Esophagus muscularis mucosa (tissue), 4 donors: ENCODE results near the gene PMM2. TPM values are rescaled to one million over a fixed set of nuclear protein-coding genes. Genes with fewer than 3 reads are reported as not detected.
"Not testable (repeated sequence)": the region's sequence is repeated elsewhere in the genome, so short reads cannot be mapped to it uniquely, and the experiment has no call there.

Experiments
- DNase-seq: peaks from one replicate; pipeline ENCODE4 v3.0.0-alpha.2; 2017; ENCODE audit errors: extremely low spot score
- H3K27ac ChIP-seq, 4 donors: fragments of 200-600 bp; sonication (generic); replicated peaks in 1 of 4; 1 replicate in 3 of 4; 2 replicates in 1 of 4; pipeline ENCODE4 v1.5.1; 2016 to 2019; ENCODE audit warnings: mild to moderate bottlenecking in 1 of 4
- H3K27me3 ChIP-seq, 4 donors: fragments of 200-600 bp; sonication (generic); one replicate each; pipeline versions ENCODE4 v1.5.1 to v1.6.0; 2016 to 2019
- H3K36me3 ChIP-seq, 4 donors: fragments of 200-600 bp; sonication (generic); one replicate each; pipeline ENCODE4 v1.5.1; 2016 to 2019
- H3K4me1 ChIP-seq, 4 donors: fragments of 200-600 bp; sonication (generic); one replicate each; pipeline ENCODE4 v1.5.1; 2016 to 2019
- H3K4me3 ChIP-seq, 4 donors: fragments of 200-600 bp; sonication (generic); 1 replicate in 2 of 4; 2 replicates in 2 of 4; pipeline ENCODE4 v1.5.1; 2016 to 2019; ENCODE audit warnings: mild to moderate bottlenecking in 4 of 4, moderate library complexity in 1 of 4
- H3K9me3 ChIP-seq, 4 donors: fragments of 200-600 bp; sonication (generic); 1 replicate in 3 of 4; 2 replicates in 1 of 4; pipeline ENCODE4 v1.5.1; 2016 to 2019
- EP300 ChIP-seq: sonication (generic); formaldehyde crosslinking; IDR thresholded peaks from one replicate; pipeline ENCODE4 v1.6.1; 2017; ENCODE audit warnings: antibody characterized with exemption
- POLR2A ChIP-seq: fragments of 450-650 bp; IDR thresholded peaks from one replicate; pipeline ENCODE4 v1.6.1; 2017; ENCODE audit warnings: antibody characterized with exemption, moderate library complexity, mild to moderate bottlenecking, low read depth
- POLR2AphosphoS5 ChIP-seq, 2 donors: sonication (generic); formaldehyde crosslinking; IDR thresholded peaks; one replicate each; pipeline ENCODE4 v1.6.1; 2017; ENCODE audit warnings: antibody characterized with exemption in 2 of 2
- WGBS: methylation state at CpG from one replicate; pipeline ENCODE4 v1.1.5; 2018; 5-methylcytosine and 5-hydroxymethylcytosine counted together
- intact Hi-C: fragments of 100-400 bp; cut with DNase I; formaldehyde crosslinking; loops from one replicate; pipeline ENCODE4 v1.15.1; 2023
- total RNA-seq, 4 donors: library from RNA; depleted of rRNA; stranded (reverse); fragments of >200 nt; gene quantifications; one replicate each; pipeline versions ENCODE4 v1.1.0 to v1.2.1, GENCODE V29; 2016
- TF ChIP-seq, protein P1 (sequence below), 3 experiments: fragments of 200-600 bp in 2 of 3; fragments of 450-650 bp in 1 of 3; sonication (generic) in 2 of 3; IDR thresholded peaks; one replicate each; pipeline ENCODE4 v1.5.1; 2017 to 2019; ENCODE audit warnings: antibody characterized with exemption in 3 of 3, mild to moderate bottlenecking in 2 of 3, moderate library complexity in 1 of 3

Gene PMM2
- total RNA-seq, 4 donors from 2014 or later, result 19.6 to 34.3 (median 23.5) TPM

DNA sequence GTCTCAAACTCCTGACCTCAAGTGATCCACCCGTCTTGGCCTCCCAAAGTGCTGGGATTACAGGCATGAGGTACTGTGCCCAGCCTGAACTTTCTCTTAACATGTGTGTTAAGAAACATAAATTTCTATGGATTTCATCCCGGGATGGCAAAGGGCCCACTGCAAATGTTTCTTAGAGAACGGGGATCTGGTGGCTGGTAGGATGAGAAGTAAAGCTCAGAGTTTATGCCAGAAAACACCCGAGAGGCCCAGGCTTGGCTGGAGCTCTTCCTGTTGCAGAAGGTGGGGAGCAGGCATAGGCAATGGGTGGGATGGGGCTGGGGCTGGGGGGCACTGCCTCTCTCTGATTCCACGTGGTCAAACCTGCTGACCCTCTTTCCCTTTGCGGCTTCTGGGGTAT, 76.7 kb downstream of the PMM2 start:
- Histone ChIP-seq H3K27ac (no peak overlapping the region), H3K36me3 (no peaks in the 10 kb centered on the region), H3K9me3 (no peaks in the 10 kb centered on the region), H3K4me1 (peaks cover 0 to 14% (median 4%) of the 10 kb centered on the region in 4 donors), H3K4me3 (no peak overlapping the region), H3K27me3 (peaks cover 0 to 9% (median 0%) of the 10 kb centered on the region in 4 donors)
- intact Hi-C loops, result no loop called here
- 51% methylated on average over 6 of the region's 6 CpGs for WGBS
- no peak for DNase-seq
- TF ChIP-seq, protein P1, sequence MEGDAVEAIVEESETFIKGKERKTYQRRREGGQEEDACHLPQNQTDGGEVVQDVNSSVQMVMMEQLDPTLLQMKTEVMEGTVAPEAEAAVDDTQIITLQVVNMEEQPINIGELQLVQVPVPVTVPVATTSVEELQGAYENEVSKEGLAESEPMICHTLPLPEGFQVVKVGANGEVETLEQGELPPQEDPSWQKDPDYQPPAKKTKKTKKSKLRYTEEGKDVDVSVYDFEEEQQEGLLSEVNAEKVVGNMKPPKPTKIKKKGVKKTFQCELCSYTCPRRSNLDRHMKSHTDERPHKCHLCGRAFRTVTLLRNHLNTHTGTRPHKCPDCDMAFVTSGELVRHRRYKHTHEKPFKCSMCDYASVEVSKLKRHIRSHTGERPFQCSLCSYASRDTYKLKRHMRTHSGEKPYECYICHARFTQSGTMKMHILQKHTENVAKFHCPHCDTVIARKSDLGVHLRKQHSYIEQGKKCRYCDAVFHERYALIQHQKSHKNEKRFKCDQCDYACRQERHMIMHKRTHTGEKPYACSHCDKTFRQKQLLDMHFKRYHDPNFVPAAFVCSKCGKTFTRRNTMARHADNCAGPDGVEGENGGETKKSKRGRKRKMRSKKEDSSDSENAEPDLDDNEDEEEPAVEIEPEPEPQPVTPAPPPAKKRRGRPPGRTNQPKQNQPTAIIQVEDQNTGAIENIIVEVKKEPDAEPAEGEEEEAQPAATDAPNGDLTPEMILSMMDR (IDR thresholded peaks at IDR 0.05), result no peak
- TF ChIP-seq POLR2A, result no peak
- no peak for TF ChIP-seq EP300
- no peak for TF ChIP-seq POLR2AphosphoS5 (IDR thresholded peaks at IDR 0.05)

DNA sequence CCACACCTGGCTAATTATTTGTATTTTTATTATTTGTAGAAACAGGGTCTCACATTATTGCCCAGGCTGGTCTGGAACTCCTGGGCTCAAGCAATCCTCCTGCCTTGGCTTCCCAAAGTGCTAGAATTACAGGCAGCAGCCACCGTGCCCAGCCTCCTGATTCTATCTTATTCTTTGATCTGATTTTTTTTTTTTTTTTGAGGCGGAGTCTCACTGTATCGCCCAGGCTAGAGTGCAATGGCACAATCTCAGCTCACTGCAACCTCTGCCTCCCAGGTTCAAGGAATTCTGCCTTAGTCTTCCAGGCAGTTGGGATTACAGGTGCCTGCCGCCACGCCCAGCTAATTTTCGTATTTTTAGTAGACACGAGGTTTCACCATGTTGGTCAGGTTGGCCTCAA, 77.7 kb downstream of the PMM2 start:
- Histone ChIP-seq H3K27me3 (peaks cover 0 to 16% (median 0%) of the 10 kb centered on the region in 4 donors), H3K4me1 (peaks cover 4 to 13% (median 4%) of the 10 kb centered on the region in 4 donors)
- not testable (repeated sequence) for H3K27ac ChIP-seq, DNase-seq, H3K9me3 ChIP-seq, H3K4me3 ChIP-seq, H3K36me3 ChIP-seq
- intact Hi-C loops, result loop anchor here (5.0 kb wide), 1 partner anchor 203 kb away; the partner anchor contains the start of gene ABAT
- WGBS, result 76% methylated on average over 7 of the region's 7 CpGs

DNA sequence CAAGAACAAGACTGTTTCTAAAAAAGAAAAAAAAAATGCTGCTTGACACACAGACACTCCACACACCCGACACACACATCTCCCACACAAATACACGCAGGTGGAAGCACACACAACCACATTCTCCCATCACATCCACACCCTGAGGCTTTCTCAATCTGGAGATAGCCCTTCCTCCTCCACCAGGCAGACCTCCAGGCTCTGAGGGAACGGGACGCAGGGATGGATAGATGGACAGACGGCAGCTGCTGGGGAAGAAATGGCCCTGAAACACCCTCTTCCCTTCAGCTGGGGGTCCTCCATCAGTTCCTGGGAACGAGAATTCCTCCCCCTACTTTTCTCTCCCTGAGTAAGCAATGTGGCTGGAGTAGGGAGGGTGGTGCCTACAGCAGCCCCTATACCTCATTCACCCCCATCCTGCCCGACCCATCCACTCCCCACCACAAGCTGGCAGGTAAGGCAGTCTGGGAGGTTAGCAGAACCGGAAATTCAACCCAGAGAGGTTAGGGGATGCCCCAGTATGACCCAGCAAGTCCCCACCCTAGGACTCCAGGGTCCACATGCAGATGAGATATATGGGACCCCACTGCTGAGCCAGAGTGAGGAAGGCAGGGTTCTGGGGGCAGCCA, 80.4 kb downstream of the PMM2 start:
- WGBS, result 74% methylated on average over 6 of the region's 8 CpGs
- no peak overlapping the region for H3K27ac ChIP-seq
- H3K27me3 ChIP-seq, result peaks cover 0 to 43% (median 6%) of the 10 kb centered on the region in 4 donors
- H3K36me3 ChIP-seq, result no peaks in the 10 kb centered on the region
- peaks cover 4 to 6% (median 5%) of the 10 kb centered on the region in 4 donors for H3K4me1 ChIP-seq
- H3K4me3 ChIP-seq, result no peak overlapping the region
- TF ChIP-seq POLR2AphosphoS5 (IDR thresholded peaks at IDR 0.05) (no peak), EP300 (no peak)
- TF ChIP-seq, protein P1 (IDR thresholded peaks at IDR 0.05), result no peak
- DNase-seq, result no peak
- intact Hi-C loops, result loop anchor here (2.0 to 5.0 kb wide), 2 partner anchors 206 to 309 kb away; partner anchors contain the start of gene ABAT
- no peaks in the 10 kb centered on the region for H3K9me3 ChIP-seq

DNA sequence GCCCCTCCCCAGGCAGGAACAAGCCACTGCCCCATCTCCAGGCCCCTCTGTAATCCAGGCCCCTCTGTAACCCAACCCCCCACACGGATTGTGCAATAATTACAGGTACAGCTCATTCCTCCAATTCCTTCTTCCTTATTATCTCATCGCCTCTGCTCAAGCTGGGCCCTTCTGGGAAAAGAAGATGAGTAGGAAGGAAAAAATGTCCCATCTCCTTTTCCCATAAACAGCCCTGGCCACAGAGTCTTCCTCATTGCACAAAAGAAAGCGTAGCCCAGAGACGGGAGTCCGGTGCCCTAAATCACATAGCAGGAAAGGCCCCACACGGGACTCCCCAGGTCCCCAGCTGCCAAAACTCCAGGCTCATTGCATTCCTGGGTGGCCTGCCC, 80.9 kb downstream of the PMM2 start:
- no peak for DNase-seq
- intact Hi-C loops, result loop anchor here (2.0 to 5.0 kb wide), 2 partner anchors 206 to 310 kb away; partner anchors contain the start of gene ABAT
- 73% methylated on average over 6 of the region's 6 CpGs for WGBS

DNA sequence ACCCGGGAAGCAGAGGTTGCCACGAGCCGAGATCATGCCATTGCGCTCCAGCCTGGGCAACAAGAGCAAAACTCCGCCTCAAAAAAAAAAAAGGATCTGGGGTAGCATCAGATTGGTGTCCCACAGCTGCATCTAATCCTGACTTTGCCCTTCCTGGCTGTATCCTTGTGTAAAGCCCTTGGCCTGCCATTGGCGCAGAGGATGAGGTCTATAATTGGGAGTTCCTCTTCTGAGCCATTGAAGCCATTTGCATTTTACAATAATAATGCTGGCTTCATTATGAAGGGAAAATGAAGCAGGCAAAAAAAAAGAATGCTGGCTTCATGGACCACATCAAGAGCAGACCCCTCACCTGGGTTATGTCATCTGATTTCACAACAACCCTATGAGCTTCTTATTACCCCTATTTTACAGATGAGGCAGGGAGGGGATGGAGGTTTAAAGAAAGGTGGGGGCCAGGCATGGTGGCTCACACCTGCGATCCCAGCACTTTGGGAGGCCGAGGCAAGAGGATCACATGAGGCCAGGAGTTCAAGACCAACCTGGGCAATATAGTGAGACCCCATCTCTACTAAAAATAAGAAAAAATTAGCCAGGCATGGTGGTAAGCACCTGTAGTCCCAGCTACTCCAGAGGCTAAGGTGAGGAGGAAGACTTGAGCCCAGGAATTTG, 83.3 kb downstream of the PMM2 start:
- H3K27me3 ChIP-seq, result peaks cover 0 to 66% (median 11%) of the 10 kb centered on the region in 4 donors
- intact Hi-C loops, result loop anchor here (2.0 kb wide), 1 partner anchor 220 kb away; no protein-coding TSS in a partner anchor
- no peaks in the 10 kb centered on the region for H3K36me3 ChIP-seq
- TF ChIP-seq POLR2AphosphoS5 (IDR thresholded peaks at IDR 0.05), result no peak
- TF ChIP-seq, protein P1 (IDR thresholded peaks at IDR 0.05), result no peak
- no peak for TF ChIP-seq POLR2A
- no peak for TF ChIP-seq EP300
- no peak overlapping the region for H3K4me3 ChIP-seq
- WGBS, result 95% methylated on average over 6 of the region's 8 CpGs
- H3K27ac ChIP-seq, result no peak overlapping the region
- peaks cover 11 to 14% (median 13%) of the 10 kb centered on the region in 4 donors for H3K4me1 ChIP-seq
- no peaks in the 10 kb centered on the region for H3K9me3 ChIP-seq
- no peak for DNase-seq

More for the DNA sequence above, 80.9 kb downstream of the PMM2 start:
- TF ChIP-seq, protein P1 (IDR thresholded peaks at IDR 0.05), result no peak
- TF ChIP-seq EP300 (no peak), POLR2A (no peak), POLR2AphosphoS5 (IDR thresholded peaks at IDR 0.05) (peak in 1 of 2 donors; percentile 18)
- no peaks in the 10 kb centered on the region for H3K9me3 ChIP-seq
- no peaks in the 10 kb centered on the region for H3K36me3 ChIP-seq
- H3K27ac ChIP-seq, result no peak overlapping the region
- H3K27me3 ChIP-seq, result peaks cover 0 to 48% (median 7%) of the 10 kb centered on the region in 4 donors
- H3K4me3 ChIP-seq, result no peak overlapping the region
- H3K4me1 ChIP-seq, result peaks cover 4 to 6% (median 5%) of the 10 kb centered on the region in 4 donors
